HG03095 (cell line): ENCODE measurements around the gene MAPK8.

ENCODE experiments used
- ATAC-seq: cut with Tn5 transposase; IDR thresholded peaks from one replicate; pipeline ENCODE4 v1.9.1; 2021; ENCODE audit warnings: moderate library complexity; ENCODE audit not compliant: unreplicated experiment

Gene MAPK8

GRCh38 chr10:48472501-48473069 lies 166.1 kb downstream of the MAPK8 start:
- no peak for ATAC-seq

DNA sequence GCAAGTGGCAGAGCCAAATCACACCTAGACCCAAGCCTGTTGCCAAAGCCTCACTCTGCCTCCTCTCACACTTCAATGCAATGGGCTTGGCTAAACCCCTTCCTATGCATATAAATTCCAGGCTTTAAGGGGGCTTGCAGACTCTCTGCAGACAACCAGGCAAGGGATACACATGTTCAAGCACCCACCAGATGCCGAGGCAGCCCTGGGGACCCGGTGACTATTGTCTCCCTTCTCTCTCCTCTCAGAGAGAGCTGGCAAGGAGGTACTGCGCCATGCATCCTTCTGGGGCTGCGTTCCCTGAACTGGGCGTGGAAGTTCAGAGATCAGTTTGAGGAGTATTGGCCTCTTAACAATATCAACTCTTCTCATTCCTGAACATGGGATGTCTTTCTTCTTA lies 167.2 kb downstream of the MAPK8 start:
- ATAC-seq = no peak

- no peak for ATAC-seq
Observed at GRCh38 chr10:48474765-48475365, 168.4 kb downstream of the MAPK8 start.

GRCh38 chr10:48475943-48476278 lies 169.4 kb downstream of the MAPK8 start:
- ATAC-seq = no peak

- no peak for ATAC-seq
Observed at GRCh38 chr10:48476279-48476982, 170.0 kb downstream of the MAPK8 start.

GRCh38 chr10:48477141-48477540 lies 170.7 kb downstream of the MAPK8 start:
- no peak for ATAC-seq

DNA sequence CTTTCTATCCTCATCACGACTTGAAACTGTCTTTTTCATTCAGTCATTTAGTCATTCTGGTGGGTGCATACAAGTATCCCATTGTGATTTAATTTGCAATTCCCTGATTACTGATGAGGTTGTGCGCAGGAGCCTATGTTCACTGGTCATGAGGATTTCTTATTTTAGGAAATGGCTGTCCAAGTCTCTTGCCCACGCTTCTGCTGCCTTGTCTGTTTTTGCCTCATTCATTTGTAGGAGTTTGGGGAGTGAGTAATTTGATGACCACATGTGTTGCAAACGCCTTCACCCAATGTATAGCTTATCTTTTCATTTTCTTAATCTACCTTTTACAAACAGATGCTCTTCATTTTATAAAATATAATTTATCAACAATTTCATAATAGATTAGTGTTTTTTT lies 171.1 kb downstream of the MAPK8 start:
- ATAC-seq = no peak

DNA sequence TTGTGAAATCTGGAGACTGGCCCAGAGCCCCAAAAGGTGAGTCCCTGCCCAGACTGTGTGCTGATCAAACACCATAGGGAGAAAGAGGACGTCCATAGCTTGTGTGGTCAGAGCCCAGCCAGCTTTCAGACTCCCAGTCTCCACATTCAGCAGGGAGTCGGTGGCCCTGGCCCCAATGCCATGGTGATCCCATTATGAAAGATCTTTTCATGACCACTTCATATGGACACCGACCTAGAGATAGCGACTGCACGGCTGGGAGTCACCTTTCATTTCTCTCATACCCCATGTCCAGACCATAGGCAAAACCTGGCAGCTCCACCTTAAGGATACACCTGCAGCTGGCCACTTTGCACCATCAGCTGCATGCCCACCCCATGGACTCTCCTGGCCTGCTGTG lies 172.0 kb downstream of the MAPK8 start:
- ATAC-seq = no peak

DNA sequence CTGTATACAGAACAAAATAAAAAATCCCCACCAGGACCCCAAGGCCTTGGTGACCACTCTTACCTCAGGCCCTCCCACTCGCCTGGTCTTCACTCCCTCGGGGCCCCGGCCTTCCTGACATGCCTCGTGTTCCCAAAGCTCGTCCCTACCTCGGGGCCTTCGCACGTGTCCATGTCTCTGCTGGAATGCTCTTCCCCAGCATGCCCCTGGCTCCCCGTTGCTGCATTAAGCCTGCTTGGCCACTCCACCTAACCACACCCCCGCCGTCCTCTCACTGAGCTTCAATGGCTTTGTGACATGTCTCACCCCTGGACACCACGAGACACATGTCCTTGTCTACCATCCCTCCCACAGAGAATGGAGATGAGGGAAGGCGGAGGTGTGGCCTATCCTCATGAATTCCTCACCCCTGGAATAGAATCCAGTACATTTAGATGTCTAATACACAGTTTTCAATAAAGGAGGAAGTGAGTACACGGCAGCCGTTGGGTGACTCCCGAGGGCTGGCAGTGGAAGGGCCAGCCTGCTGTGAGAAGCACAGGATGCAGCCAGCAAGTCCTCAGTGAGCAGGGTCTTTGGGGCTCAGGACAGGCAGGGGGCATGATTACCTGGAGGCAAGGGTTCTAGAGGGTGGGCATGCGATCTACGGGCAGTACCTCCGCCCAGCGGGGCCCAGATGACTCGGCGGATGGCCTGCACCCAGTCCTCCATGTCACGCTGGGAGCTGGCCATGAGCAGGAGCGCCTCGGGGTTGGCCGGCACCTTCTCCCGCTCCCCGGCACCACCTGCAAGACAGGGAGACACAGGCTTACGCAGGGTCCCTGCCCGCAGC lies 172.7 kb downstream of the MAPK8 start:
- no peak for ATAC-seq

- no peak for ATAC-seq
Observed at GRCh38 chr10:48480397-48481374, 174.2 kb downstream of the MAPK8 start.

GRCh38 chr10:48481385-48481784 lies 174.9 kb downstream of the MAPK8 start:
- ATAC-seq = no peak

- ATAC-seq = no peak
Observed at GRCh38 chr10:48482207-48482606, 175.7 kb downstream of the MAPK8 start.

GRCh38 chr10:48484911-48485310 lies 178.4 kb downstream of the MAPK8 start:
- no peak for ATAC-seq

GRCh38 chr10:48485711-48486110 lies 179.2 kb downstream of the MAPK8 start:
- ATAC-seq = no peak

- no peak for ATAC-seq
Observed at GRCh38 chr10:48487244-48487643, 180.8 kb downstream of the MAPK8 start.
